Activated CD4-positive, alpha-beta memory T cell treated with anti-CD3 and anti-CD28 coated beads, Interleukin-2, amount 10 ng/mL, durations not matched to agents 7 days and 5 days (primary cell): ENCODE data around the gene RPL27. TPM values are rescaled to one million over a fixed set of nuclear protein-coding genes. Genes with fewer than 3 reads are reported as not detected.

ENCODE experiments used
- CTCF ChIA-PET: fragments of 350-600 bp; sonication (Branson Sonifier 250); formaldehyde crosslinking; loops from one replicate; lab custom pipeline; 2021; ENCODE audit warnings: antibody characterized with exemption, inconsistent platforms; lab: Charles Lee
- POLR2A ChIA-PET: fragments of 350-600 bp; sonication (Branson Sonifier 250); formaldehyde crosslinking; loops from one replicate; lab custom pipeline; 2021; ENCODE audit warnings: antibody characterized with exemption; lab: Charles Lee
- DNase-seq: peaks from one replicate; pipeline ENCODE4 v3.0.0-alpha.2; 2020
- H3K27ac Mint-ChIP-seq: one replicate; pipeline ENCODE4 v1.8.0; 2021; ENCODE audit warnings: mild to moderate bottlenecking, mixed read lengths
- H3K27me3 Mint-ChIP-seq: one replicate; pipeline ENCODE4 v1.8.0; 2021; ENCODE audit warnings: mixed read lengths
- H3K36me3 Mint-ChIP-seq: one replicate; pipeline ENCODE4 v1.8.0; 2021; ENCODE audit warnings: low read depth, mixed read lengths
- H3K4me1 Mint-ChIP-seq: one replicate; pipeline ENCODE4 v1.8.0; 2021; ENCODE audit warnings: mixed read lengths
- H3K4me3 Mint-ChIP-seq: one replicate; pipeline ENCODE4 v1.8.0; 2021; ENCODE audit warnings: mild to moderate bottlenecking, mixed read lengths
- H3K9me3 Mint-ChIP-seq: one replicate; pipeline ENCODE4 v1.8.0; 2021; ENCODE audit warnings: mixed read lengths
- total RNA-seq, 2 experiments: library from RNA; stranded (reverse); gene quantifications; one replicate each; pipeline ENCODE4 v1.2.3, GENCODE V29; 2021

Gene RPL27
- total RNA-seq, 2 experiments from 2014 or later, result 880 to 892 TPM

DNA sequence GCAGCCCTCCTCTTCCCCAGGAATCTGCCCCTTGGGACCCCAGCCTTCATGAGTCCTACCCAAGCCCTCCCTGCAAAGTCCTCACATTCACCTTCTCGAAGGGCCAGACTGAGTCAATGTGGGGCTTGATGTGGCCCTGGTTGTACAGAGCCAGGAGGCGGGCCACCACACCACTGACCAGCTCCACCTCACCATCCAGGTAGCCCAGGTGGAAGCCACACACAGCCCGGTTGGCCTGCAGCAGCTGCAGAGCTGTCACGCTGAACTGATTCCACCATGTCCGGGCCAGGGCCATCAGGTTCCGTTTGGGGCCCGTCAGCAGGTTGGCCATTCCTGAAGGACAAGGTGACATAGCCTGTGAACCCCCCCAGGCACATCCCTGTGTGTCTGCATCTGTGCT, 18.0 kb downstream of the RPL27 start:
- Mint-ChIP-seq H3K9me3 (no peaks in the 10 kb centered on the region), H3K4me1 (peaks cover 29% of the 10 kb centered on the region), H3K4me3 (no peak overlapping the region), H3K27me3 (peaks cover 3% of the 10 kb centered on the region), H3K27ac (no peak overlapping the region), H3K36me3 (peaks cover 39% of the 10 kb centered on the region)
- no peak for DNase-seq
- POLR2A ChIA-PET, result interaction anchor here (2.1 kb wide), 1 partner anchor 9 kb away, joined by 5 read pairs; the partner anchor contains the start of gene IFI35
- CTCF ChIA-PET, result no interaction called here

- Mint-ChIP-seq H3K4me1 (peaks cover 26% of the 10 kb centered on the region), H3K36me3 (peaks cover 25% of the 10 kb centered on the region), H3K27me3 (peaks cover 4% of the 10 kb centered on the region), H3K9me3 (no peaks in the 10 kb centered on the region), H3K4me3 (no peak overlapping the region), H3K27ac (no peak overlapping the region)
- ChIA-PET CTCF (interaction anchor here (1.0 to 1.1 kb wide), 2 partner anchors 11 to 89 kb away, joined by 3 to 6 read pairs; no protein-coding TSS in a partner anchor), POLR2A (interaction anchor here (0.5 to 2.5 kb wide), 4 partner anchors 9 to 20 kb away, joined by 3 to 14 read pairs (median 5); partner anchors contain the start of genes IFI35 and RPL27)
- DNase-seq, result peak; percentile 35
Observed at GRCh38 chr17:43018008-43018853, 20.0 kb downstream of the RPL27 start.

GRCh38 chr17:43018932-43019331, 20.7 kb downstream of the RPL27 start:
- no peak for DNase-seq
- Mint-ChIP-seq H3K4me3 (no peak overlapping the region), H3K27ac (no peak overlapping the region), H3K9me3 (no peaks in the 10 kb centered on the region), H3K4me1 (peaks cover 27% of the 10 kb centered on the region), H3K36me3 (peaks cover 19% of the 10 kb centered on the region), H3K27me3 (peaks cover 4% of the 10 kb centered on the region)
- ChIA-PET POLR2A (interaction anchor here (1.0 to 2.5 kb wide), 2 partner anchors 12 to 20 kb away, joined by 3 to 14 read pairs; partner anchors contain the start of gene IFI35), CTCF (interaction anchor here (1.1 kb wide), 1 partner anchor 12 kb away, joined by 6 read pairs; no protein-coding TSS in a partner anchor)

DNA sequence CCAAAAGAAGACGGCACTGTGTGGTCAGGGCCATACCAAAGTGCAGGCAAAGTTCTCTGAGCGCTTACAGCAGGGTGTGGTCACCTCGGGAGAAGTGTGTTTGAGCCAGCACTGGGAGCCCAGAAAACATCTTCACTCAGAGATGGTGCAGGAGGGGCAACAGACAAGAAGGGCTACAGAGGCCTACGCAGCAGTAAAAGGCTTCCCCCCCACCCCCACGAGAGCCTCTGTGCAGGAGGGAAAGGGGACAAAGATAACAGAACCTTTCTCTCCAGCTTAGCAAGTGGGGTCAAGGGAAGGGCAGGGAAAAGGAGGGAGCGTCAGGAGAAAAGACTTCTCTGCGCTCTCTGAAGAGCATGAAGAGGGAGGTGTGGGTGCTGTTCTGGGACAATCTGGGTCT, 21.2 kb downstream of the RPL27 start:
- no peak overlapping the region for H3K4me3 Mint-ChIP-seq
- H3K27ac Mint-ChIP-seq, result no peak overlapping the region
- ChIA-PET POLR2A (interaction anchor here (1.0 to 2.5 kb wide), 2 partner anchors 12 to 20 kb away, joined by 3 to 14 read pairs; partner anchors contain the start of gene IFI35), CTCF (interaction anchor here (1.1 kb wide), 1 partner anchor 12 kb away, joined by 6 read pairs; no protein-coding TSS in a partner anchor)
- H3K36me3 Mint-ChIP-seq, result peaks cover 15% of the 10 kb centered on the region
- H3K9me3 Mint-ChIP-seq, result no peaks in the 10 kb centered on the region
- DNase-seq, result no peak
- peaks cover 7% of the 10 kb centered on the region for H3K27me3 Mint-ChIP-seq
- H3K4me1 Mint-ChIP-seq, result peaks cover 32% of the 10 kb centered on the region

- no peak for DNase-seq
- no peak overlapping the region for H3K27ac Mint-ChIP-seq
- CTCF ChIA-PET, result interaction anchor here (1.7 kb wide), 1 partner anchor 13 kb away, joined by 3 read pairs; the partner anchor contains the start of gene IFI35
- peaks cover 9% of the 10 kb centered on the region for H3K36me3 Mint-ChIP-seq
- H3K4me3 Mint-ChIP-seq, result no peak overlapping the region
- H3K9me3 Mint-ChIP-seq, result no peaks in the 10 kb centered on the region
- POLR2A ChIA-PET, result interaction anchor here (1.1 to 3.0 kb wide), 2 partner anchors 18 to 21 kb away, joined by 3 to 22 read pairs; partner anchors contain the start of gene RPL27
- H3K27me3 Mint-ChIP-seq, result peaks cover 12% of the 10 kb centered on the region
- peaks cover 37% of the 10 kb centered on the region for H3K4me1 Mint-ChIP-seq
Observed at GRCh38 chr17:43020030-43020621, 21.9 kb downstream of the RPL27 start.

GRCh38 chr17:43020789-43021740, 22.8 kb downstream of the RPL27 start:
- peaks cover 16% of the 10 kb centered on the region for H3K27me3 Mint-ChIP-seq
- peaks cover 40% of the 10 kb centered on the region for H3K4me1 Mint-ChIP-seq
- peak overlapping the region; percentile 77 for H3K4me3 Mint-ChIP-seq
- DNase-seq, result no peak
- H3K27ac Mint-ChIP-seq, result no peak overlapping the region
- H3K9me3 Mint-ChIP-seq, result no peaks in the 10 kb centered on the region
- ChIA-PET POLR2A (interaction anchor here (1.0 to 3.0 kb wide), 5 partner anchors 15 to 295 kb away, joined by 3 to 22 read pairs (median 3); partner anchors contain the start of genes IFI35 and RPL27), CTCF (interaction anchor here (1.7 kb wide), 1 partner anchor 14 kb away, joined by 3 read pairs; the partner anchor contains the start of gene IFI35)
- peaks cover 1% of the 10 kb centered on the region for H3K36me3 Mint-ChIP-seq

- H3K27me3 Mint-ChIP-seq, result peaks cover 20% of the 10 kb centered on the region
- no peak within 1 kb of the TSS for H3K27ac Mint-ChIP-seq
- POLR2A ChIA-PET, result interaction anchor here (1.0 to 3.0 kb wide), 6 partner anchors 15 to 339 kb away, joined by 3 to 22 read pairs (median 4); partner anchors contain the start of genes IFI35 and RPL27
- peak within 1 kb of the TSS; percentile 77 for H3K4me3 Mint-ChIP-seq
- peaks cover 40% of the 10 kb centered on the region for H3K4me1 Mint-ChIP-seq
- CTCF ChIA-PET, result interaction anchor here (1.7 kb wide), 1 partner anchor 15 kb away, joined by 3 read pairs; the partner anchor contains the start of gene IFI35
- no peaks in the 10 kb centered on the region for H3K9me3 Mint-ChIP-seq
- DNase-seq, result peak; percentile 64
- H3K36me3 Mint-ChIP-seq, result no peaks in the 10 kb centered on the region
Observed at GRCh38 chr17:43021741-43022512, 23.7 kb downstream of the RPL27 start, which contains the start of gene VAT1. Gene VAT1 (minus strand): TSS chr17:43022385. CDS start chr17:43022322, 63 bp downstream.

- POLR2A ChIA-PET, result interaction anchor here (0.6 to 2.8 kb wide), 9 partner anchors 10 to 336 kb away, joined by 3 to 22 read pairs (median 4); partner anchors contain the start of genes IFI35, RPL27 and VPS25
Observed at GRCh38 chr17:43024407-43025289, 26.4 kb downstream of the RPL27 start, which contains the start of gene RND2. Gene RND2 (plus strand): TSS chr17:43025231. CDS start chr17:43025348, 117 bp downstream.

GRCh38 chr17:43025290-43025657, 27.1 kb downstream of the RPL27 start:
- no peak for DNase-seq
- H3K4me1 Mint-ChIP-seq, result peaks cover 21% of the 10 kb centered on the region
- ChIA-PET POLR2A (interaction anchor here (1.0 to 2.8 kb wide), 3 partner anchors 27 to 290 kb away, joined by 3 to 22 read pairs (median 10); partner anchors contain the start of gene RPL27), CTCF (no interaction called here)
- H3K27me3 Mint-ChIP-seq, result peaks cover 19% of the 10 kb centered on the region
- H3K4me3 Mint-ChIP-seq, result peak overlapping the region; percentile 48
- H3K9me3 Mint-ChIP-seq, result no peaks in the 10 kb centered on the region
- no peaks in the 10 kb centered on the region for H3K36me3 Mint-ChIP-seq
- H3K27ac Mint-ChIP-seq, result no peak overlapping the region

More at GRCh38 chr17:43024407-43025289, 26.4 kb downstream of the RPL27 start, which contains the start of gene RND2:
- peak within 1 kb of the TSS; percentile 66 for H3K4me3 Mint-ChIP-seq
- CTCF ChIA-PET, result interaction anchor here (0.7 to 1.2 kb wide), 7 partner anchors 16 to 285 kb away, joined by 3 to 5 read pairs (median 3); partner anchors contain the start of gene RPL27
- H3K4me1 Mint-ChIP-seq, result peaks cover 24% of the 10 kb centered on the region
- DNase-seq, result peak; percentile 76
- no peaks in the 10 kb centered on the region for H3K9me3 Mint-ChIP-seq
- H3K36me3 Mint-ChIP-seq, result no peaks in the 10 kb centered on the region
- H3K27me3 Mint-ChIP-seq, result peaks cover 19% of the 10 kb centered on the region
- peak within 1 kb of the TSS; percentile 4 for H3K27ac Mint-ChIP-seq
